Lung (tissue), 12 donors: ENCODE results near the gene LRTM2. TPM values are rescaled to one million over a fixed set of nuclear protein-coding genes. Genes with fewer than 3 reads are reported as not detected.

Source experiments
- ATAC-seq: fragments of 200-7000 bp; cut with Tn5 transposase; one replicate; pipeline ENCODE4 v1.9.1; 2020; ENCODE audit warnings: moderate number of reproducible peaks; ENCODE audit not compliant: insufficient read depth, low FRiP score
- DNase-seq, 3 donors: peaks; one replicate each; pipeline ENCODE4 v3.0.0-alpha.2; 2013 to 2017
- H3K27ac ChIP-seq, 2 donors: one replicate each; pipeline ENCODE4 v1.5.1; 2013; ENCODE audit warnings: mild to moderate bottlenecking in 2 of 2, moderate library complexity in 2 of 2, control low read depth in 1 of 2, inconsistent platforms in 1 of 2, low read depth in 1 of 2, low read length in 1 of 2
- H3K27me3 ChIP-seq, 3 donors: one replicate each; pipeline ENCODE4 v1.5.1; 2013; ENCODE audit warnings: low read length in 2 of 3; ENCODE audit not compliant: control insufficient read depth in 3 of 3, insufficient read depth in 3 of 3
- H3K36me3 ChIP-seq, 4 donors: one replicate each; pipeline ENCODE4 v1.5.1; 2013; ENCODE audit warnings: low read length in 4 of 4, mild to moderate bottlenecking in 1 of 4, moderate library complexity in 1 of 4; ENCODE audit not compliant: control insufficient read depth in 4 of 4, insufficient read depth in 4 of 4
- H3K4me1 ChIP-seq, 5 donors: one replicate each; pipeline ENCODE4 v1.5.1; 2013; ENCODE audit warnings: low read length in 5 of 5, mild to moderate bottlenecking in 2 of 5, moderate library complexity in 1 of 5; ENCODE audit not compliant: control insufficient read depth in 5 of 5, insufficient read depth in 5 of 5
- H3K4me3 ChIP-seq: one replicate; pipeline ENCODE4 v1.5.1; 2013; ENCODE audit warnings: mild to moderate bottlenecking, control low read depth, moderate library complexity
- H3K9ac ChIP-seq, 2 donors: one replicate each; pipeline ENCODE4 v1.5.1; 2013; ENCODE audit warnings: low read length in 2 of 2, control low read depth in 1 of 2; ENCODE audit not compliant: insufficient read depth in 1 of 2
- H3K9me3 ChIP-seq, 4 donors: one replicate each; pipeline ENCODE4 v1.5.1; 2013; ENCODE audit warnings: low read length in 3 of 4, mild to moderate bottlenecking in 1 of 4, moderate library complexity in 1 of 4; ENCODE audit not compliant: control insufficient read depth in 4 of 4, insufficient read depth in 3 of 4
- CTCF ChIP-seq: IDR thresholded peaks from 2 replicates; pipeline ENCODE4 v1.5.1; 2012; ENCODE audit warnings: mild to moderate bottlenecking; ENCODE audit errors: control extremely low read depth, extremely low read depth
- WGBS, 2 donors: extraction: QIAGEN DNeasy Blood & Tissue Kit; methylation state at CpG; one replicate each; pipeline ENCODE4 v1.1.7; 2013; 5-methylcytosine and 5-hydroxymethylcytosine counted together
- polyA plus RNA-seq, 2 donors: library from polyadenylated mRNA; stranded (reverse); fragments of 200-250 nt; gene quantifications; one replicate each; pipeline ENCODE4 v1.2.1, GENCODE V29; 2013
- total RNA-seq, 2 donors: library from RNA; depleted of rRNA in 1 of 2; stranded (reverse); fragments of >200 nt in 1 of 2; gene quantifications; one replicate each; pipeline ENCODE4 v1.2.1, GENCODE V29; 2014 to 2021
- donor health status: control.
- donor health status: control.
- donor health status: Bipolar disorder and iron deficiency.
- donor health status: healthy.
- donor health status: DM: yes; HTN: yes; CAD: no.

Gene LRTM2
- total and polyA plus RNA-seq, 4 donors, result 0.01 to 0.06 TPM; not detected in 2

GRCh38 chr12:1875608-1876007, 55.2 kb downstream of the LRTM2 start:
- H3K9ac ChIP-seq, result no peak overlapping the region
- H3K4me1 ChIP-seq, result no peaks in the 10 kb centered on the region
- no peaks in the 10 kb centered on the region for H3K36me3 ChIP-seq
- TF ChIP-seq CTCF, result no peak
- H3K27ac ChIP-seq, result no peak overlapping the region
- peaks cover 0 to 5% (median 0%) of the 10 kb centered on the region in 3 donors for H3K27me3 ChIP-seq
- H3K4me3 ChIP-seq, result no peak overlapping the region
- peaks cover 0 to 3% (median 0%) of the 10 kb centered on the region in 4 donors for H3K9me3 ChIP-seq
- DNase-seq, result no peak
- whole genome bisulfite sequencing, 2 donors, result 67 to 75% methylated on average over 6 of the region's 6 CpGs
- ATAC-seq, result no peak

- Histone ChIP-seq H3K9me3 (peaks cover 0 to 3% (median 0%) of the 10 kb centered on the region in 4 donors), H3K9ac (no peak overlapping the region), H3K4me1 (no peaks in the 10 kb centered on the region), H3K27me3 (peaks cover 0 to 5% (median 0%) of the 10 kb centered on the region in 3 donors), H3K4me3 (no peak overlapping the region), H3K27ac (no peak overlapping the region), H3K36me3 (no peaks in the 10 kb centered on the region)
- 72 to 79% methylated on average over 3 of the region's 3 CpGs for WGBS, 2 donors
- TF ChIP-seq CTCF, result no peak
- DNase-seq (no peak), ATAC-seq (no peak)
Measured at GRCh38 chr12:1876086-1876485, 55.7 kb downstream of the LRTM2 start.

GRCh38 chr12:1877169-1877878, 57.0 kb downstream of the LRTM2 start:
- H3K27me3 ChIP-seq, result peaks cover 0 to 5% (median 0%) of the 10 kb centered on the region in 3 donors
- no peak for ATAC-seq

More at GRCh38 chr12:1877169-1877878, 57.0 kb downstream of the LRTM2 start:
- no peak for TF ChIP-seq CTCF
- no peak overlapping the region for H3K27ac ChIP-seq
- H3K4me1 ChIP-seq, result no peaks in the 10 kb centered on the region
- H3K36me3 ChIP-seq, result no peaks in the 10 kb centered on the region
- whole genome bisulfite sequencing, 2 donors, result 85 to 93% methylated on average over 8 of the region's 8 CpGs
- H3K4me3 ChIP-seq, result no peak overlapping the region
- DNase-seq, result no peak
- no peaks in the 10 kb centered on the region for H3K9me3 ChIP-seq
- H3K9ac ChIP-seq, result no peak overlapping the region
